Ectodermal cell (in vitro differentiated cells): ENCODE measurements around the gene NID2.

ENCODE experiments used
- H3K27ac ChIP-seq: 2 replicates; pipeline ENCODE4 v1.7.0; 2013; ENCODE audit warnings: mild to moderate bottlenecking, low read depth, low read length; ENCODE audit not compliant: insufficient read depth, poor library complexity, severe bottlenecking
- H3K27me3 ChIP-seq: 2 replicates; pipeline ENCODE4 v1.7.0; 2013; ENCODE audit warnings: mild to moderate bottlenecking, low read length; ENCODE audit not compliant: insufficient read depth, control insufficient read depth, poor library complexity, severe bottlenecking
- H3K36me3 ChIP-seq: one replicate; pipeline ENCODE4 v1.7.0; 2013; ENCODE audit warnings: low read length; ENCODE audit not compliant: control insufficient read depth, insufficient read depth
- H3K4me1 ChIP-seq: one replicate; pipeline ENCODE4 v1.7.0; 2013; ENCODE audit warnings: low read length; ENCODE audit not compliant: control insufficient read depth, insufficient read depth
- H3K4me3 ChIP-seq: 2 replicates; pipeline ENCODE4 v1.7.0; 2013; ENCODE audit warnings: low read depth, low read length, control low read depth; ENCODE audit not compliant: insufficient read depth
- H3K9me3 ChIP-seq: 2 replicates; pipeline ENCODE4 v1.7.0; 2013; ENCODE audit warnings: mild to moderate bottlenecking, low read length, moderate library complexity; ENCODE audit not compliant: control insufficient read depth
- WGBS, 2 experiments: methylation state at CpG; one replicate each; pipeline ENCODE4 v1.1.7; 2013; ENCODE audit warnings: missing lambda C conversion rate in 2 of 2; 5-methylcytosine and 5-hydroxymethylcytosine counted together

Gene NID2

GRCh38 chr14:52054678-52055077, 14.2 kb downstream of the NID2 start:
- no peak overlapping the region for H3K27ac ChIP-seq

GRCh38 chr14:52053044-52053443, 15.8 kb downstream of the NID2 start:
- no peaks in the 10 kb centered on the region for H3K4me1 ChIP-seq
- no peak overlapping the region for H3K27ac ChIP-seq
- WGBS, 2 experiments: 95 to 97% methylated on average over 5 of the region's 5 CpGs
- no peak overlapping the region for H3K4me3 ChIP-seq
- H3K36me3 ChIP-seq: no peaks in the 10 kb centered on the region
- H3K9me3 ChIP-seq: no peaks in the 10 kb centered on the region
- H3K27me3 ChIP-seq: no peaks in the 10 kb centered on the region

More at GRCh38 chr14:52054678-52055077, 14.2 kb downstream of the NID2 start:
- H3K4me3 ChIP-seq: no peak overlapping the region
- no peaks in the 10 kb centered on the region for H3K36me3 ChIP-seq
- H3K9me3 ChIP-seq: no peaks in the 10 kb centered on the region
- H3K27me3 ChIP-seq: no peaks in the 10 kb centered on the region
- 0 to 7% methylated on average over 1 of the region's 1 CpG for WGBS, 2 experiments
- no peaks in the 10 kb centered on the region for H3K4me1 ChIP-seq

- no peak overlapping the region for H3K27ac ChIP-seq
These were observed 16.4 kb downstream of the NID2 start for GRCh38 chr14:52052288-52052943.

GRCh38 chr14:52051871-52052270, 17.0 kb downstream of the NID2 start:
- Histone ChIP-seq H3K27ac (no peak overlapping the region), H3K27me3 (no peaks in the 10 kb centered on the region), H3K4me1 (no peaks in the 10 kb centered on the region), H3K9me3 (no peaks in the 10 kb centered on the region), H3K4me3 (no peak overlapping the region), H3K36me3 (no peaks in the 10 kb centered on the region)
- WGBS, 2 experiments: 47 to 50% methylated on average over 2 of the region's 2 CpGs

More at GRCh38 chr14:52052288-52052943, 16.4 kb downstream of the NID2 start:
- Histone ChIP-seq H3K36me3 (no peaks in the 10 kb centered on the region), H3K9me3 (no peaks in the 10 kb centered on the region), H3K27me3 (no peaks in the 10 kb centered on the region), H3K4me3 (no peak overlapping the region), H3K4me1 (no peaks in the 10 kb centered on the region)
- WGBS, 2 experiments: 94% methylated on average over 7 of the region's 7 CpGs

- no peaks in the 10 kb centered on the region for H3K4me1 ChIP-seq
- no peak overlapping the region for H3K27ac ChIP-seq
- H3K27me3 ChIP-seq: no peaks in the 10 kb centered on the region
- H3K36me3 ChIP-seq: no peaks in the 10 kb centered on the region
- no peak overlapping the region for H3K4me3 ChIP-seq
- 96 to 97% methylated on average over 3 of the region's 3 CpGs for WGBS, 2 experiments
- H3K9me3 ChIP-seq: no peaks in the 10 kb centered on the region
These were observed 17.6 kb downstream of the NID2 start for GRCh38 chr14:52051251-52051650.

GRCh38 chr14:52049721-52050588, 18.9 kb downstream of the NID2 start:
- no peak overlapping the region for H3K27ac ChIP-seq
- no peaks in the 10 kb centered on the region for H3K4me1 ChIP-seq
- 72 to 74% methylated on average over 6 of the region's 6 CpGs for WGBS, 2 experiments
- no peaks in the 10 kb centered on the region for H3K27me3 ChIP-seq
- no peaks in the 10 kb centered on the region for H3K36me3 ChIP-seq
- H3K4me3 ChIP-seq: no peak overlapping the region
- no peaks in the 10 kb centered on the region for H3K9me3 ChIP-seq

GRCh38 chr14:52049271-52049670, 19.6 kb downstream of the NID2 start:
- H3K27me3 ChIP-seq: no peaks in the 10 kb centered on the region
- no peaks in the 10 kb centered on the region for H3K4me1 ChIP-seq
- WGBS, 2 experiments: 92 to 93% methylated on average over 5 of the region's 5 CpGs
- H3K4me3 ChIP-seq: no peak overlapping the region
- H3K27ac ChIP-seq: no peak overlapping the region
- no peaks in the 10 kb centered on the region for H3K9me3 ChIP-seq
- no peaks in the 10 kb centered on the region for H3K36me3 ChIP-seq

GRCh38 chr14:52048641-52049204, 20.1 kb downstream of the NID2 start:
- WGBS, 2 experiments: 63 to 69% methylated on average over 3 of the region's 3 CpGs
- Histone ChIP-seq H3K27ac (no peak overlapping the region), H3K4me3 (no peak overlapping the region), H3K4me1 (no peaks in the 10 kb centered on the region), H3K27me3 (no peaks in the 10 kb centered on the region), H3K36me3 (no peaks in the 10 kb centered on the region), H3K9me3 (no peaks in the 10 kb centered on the region)

- Histone ChIP-seq H3K4me3 (no peak overlapping the region), H3K36me3 (no peaks in the 10 kb centered on the region), H3K27ac (no peak overlapping the region), H3K9me3 (no peaks in the 10 kb centered on the region), H3K4me1 (no peaks in the 10 kb centered on the region), H3K27me3 (no peaks in the 10 kb centered on the region)
- 92 to 95% methylated on average over 10 of the region's 10 CpGs for WGBS, 2 experiments
These were observed 20.7 kb downstream of the NID2 start for GRCh38 chr14:52048116-52048515.

GRCh38 chr14:52046376-52046917, 22.4 kb downstream of the NID2 start:
- Histone ChIP-seq H3K27ac (no peak overlapping the region), H3K4me1 (no peaks in the 10 kb centered on the region), H3K9me3 (no peaks in the 10 kb centered on the region), H3K27me3 (no peaks in the 10 kb centered on the region), H3K36me3 (no peaks in the 10 kb centered on the region), H3K4me3 (no peak overlapping the region)
- WGBS, 2 experiments: 48 to 50% methylated on average over 2 of the region's 2 CpGs
